Measurements from ENCODE around the gene BTBD18. TPM values are rescaled to one million over a fixed set of nuclear protein-coding genes. Genes with fewer than 3 reads are reported as not detected.
A peak's percentile ranks its signal among the peaks of the same experiment; 100 is the strongest.
"Not testable (repeated sequence)": the region's sequence is repeated elsewhere in the genome, so short reads cannot be mapped to it uniquely, and the experiment has no call there.

BTBD18 gene
- polyA plus RNA-seq, 12 donors: 0.07 to 0.30 (median 0.13) TPM; not detected in 3

- DNase-seq: no peak
Observed at GRCh38 chr11:57729479-57729878, 22.1 kb downstream of the BTBD18 start.

- DNase-seq: no peak
Observed at GRCh38 chr11:57728829-57729228, 22.8 kb downstream of the BTBD18 start.

DNA sequence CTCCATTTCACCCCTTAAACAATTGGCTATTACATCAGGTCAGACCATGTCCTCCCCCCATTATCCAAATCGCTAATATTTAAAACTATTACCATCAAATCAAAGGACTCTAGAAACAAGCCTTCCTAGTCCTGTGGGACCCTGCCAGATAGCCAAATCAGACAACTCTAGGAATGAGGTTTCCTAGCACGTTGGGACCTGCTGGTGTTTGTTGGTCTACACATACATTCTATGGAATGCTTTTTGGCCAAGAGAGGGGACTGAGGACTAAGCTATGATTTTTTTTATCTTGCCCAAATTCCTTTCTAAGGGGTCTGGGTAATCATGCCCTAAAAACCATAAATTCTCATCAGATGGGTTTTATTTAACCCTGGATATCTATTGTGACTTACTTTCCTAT lies 24.4 kb downstream of the BTBD18 start:
- DNase-seq: no peak

DNA sequence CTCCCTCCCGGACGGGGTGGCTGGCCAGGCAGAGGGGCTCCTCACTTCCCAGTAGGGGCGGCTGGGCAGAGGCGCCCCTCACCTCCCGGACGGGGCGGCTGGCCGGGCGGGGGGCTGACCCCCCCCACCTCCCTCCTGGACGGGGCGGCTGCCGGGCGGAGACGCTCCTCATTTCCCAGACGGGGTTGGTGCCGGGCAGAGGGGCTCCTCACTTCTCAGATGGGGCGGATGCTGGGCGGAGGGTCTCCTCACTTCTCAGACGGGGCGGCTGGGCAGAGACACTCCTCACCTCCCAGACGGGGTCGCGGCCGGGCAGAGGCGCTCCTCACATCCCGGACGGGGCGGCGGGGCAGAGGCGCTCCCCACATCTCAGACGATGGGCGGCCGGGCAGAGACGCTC lies 34.9 kb downstream of the BTBD18 start:
- not testable (repeated sequence) for DNase-seq

DNA sequence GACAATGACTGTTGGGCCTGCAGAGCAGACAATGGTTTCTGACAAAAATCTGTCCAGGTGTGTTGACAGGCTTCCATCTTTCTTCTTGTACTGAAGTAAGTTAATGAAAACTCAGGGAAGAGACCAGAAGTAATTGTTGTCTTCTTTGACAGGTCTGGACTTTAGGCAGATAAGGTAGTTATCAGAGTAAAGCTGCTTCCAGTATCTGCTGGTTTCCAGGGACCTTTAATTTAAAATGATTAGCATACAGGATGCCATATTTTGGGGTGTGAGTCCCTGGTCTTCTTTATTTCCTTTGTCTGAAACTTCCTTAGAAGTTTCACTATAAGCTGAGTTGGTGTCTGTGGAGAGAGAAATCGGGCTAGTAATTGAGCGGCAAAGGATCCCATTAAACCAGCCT lies 37.8 kb downstream of the BTBD18 start:
- DNase-seq: no peak

- DNase-seq: peak; percentile 96
Observed at GRCh38 chr11:57712256-57713150, 39.1 kb downstream of the BTBD18 start, which contains the start of gene TMX2. Gene TMX2, plus strand, starts transcription at chr11:57712593. Its CDS starts 26 bp downstream, at chr11:57712619.

DNA sequence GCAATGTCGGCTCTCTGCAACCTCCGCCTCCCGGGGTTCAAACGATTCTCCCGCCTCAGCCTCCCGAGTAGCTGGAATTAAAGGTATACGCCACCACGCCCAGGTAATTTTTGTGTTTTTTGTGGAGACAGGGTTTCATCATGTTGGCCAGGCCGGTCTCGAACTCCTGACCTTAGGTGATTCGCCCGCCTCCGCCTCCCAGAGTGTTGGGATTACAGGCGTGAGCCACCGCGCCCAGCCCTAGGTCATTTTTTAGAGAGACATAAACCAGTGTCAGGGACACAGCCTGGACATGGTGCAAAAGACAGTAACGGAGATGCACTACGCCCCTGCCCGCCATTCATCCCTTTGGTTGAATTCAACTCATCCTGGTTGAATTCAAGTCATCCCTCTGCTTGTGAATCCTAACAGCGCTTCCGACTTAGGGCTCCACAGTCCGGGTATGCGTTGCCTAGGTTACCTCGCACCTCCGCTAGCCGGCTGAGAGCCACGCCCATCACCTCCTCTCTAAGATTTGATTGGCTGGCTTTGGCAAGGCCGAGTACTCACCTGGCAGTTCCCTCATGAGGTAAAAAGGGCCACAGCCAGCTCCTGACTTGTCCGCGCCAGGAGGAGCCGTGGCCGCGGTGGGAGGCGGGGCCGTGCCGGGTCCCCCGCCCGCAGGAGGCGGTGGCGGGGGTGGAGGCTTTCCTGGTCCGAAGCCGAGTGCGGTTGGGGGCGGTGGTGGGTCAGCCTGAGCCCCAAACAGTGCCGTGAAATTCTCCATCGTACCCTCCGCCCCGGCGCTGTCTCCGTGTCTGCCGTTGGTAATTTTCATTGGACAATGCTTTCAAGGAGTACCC lies 40.0 kb downstream of the BTBD18 start, which contains the start of gene MED19:
TSS of gene MED19 (minus strand) at position 802 of the 842 bp plus-strand sequence. CDS start at position 766, 36 bp downstream.
- no peak for DNase-seq

- DNase-seq: no peak
Observed at GRCh38 chr11:57709802-57710367, 41.7 kb downstream of the BTBD18 start.

- not testable (repeated sequence) for DNase-seq
Observed at GRCh38 chr11:57705432-57705831, 46.2 kb downstream of the BTBD18 start.

DNA sequence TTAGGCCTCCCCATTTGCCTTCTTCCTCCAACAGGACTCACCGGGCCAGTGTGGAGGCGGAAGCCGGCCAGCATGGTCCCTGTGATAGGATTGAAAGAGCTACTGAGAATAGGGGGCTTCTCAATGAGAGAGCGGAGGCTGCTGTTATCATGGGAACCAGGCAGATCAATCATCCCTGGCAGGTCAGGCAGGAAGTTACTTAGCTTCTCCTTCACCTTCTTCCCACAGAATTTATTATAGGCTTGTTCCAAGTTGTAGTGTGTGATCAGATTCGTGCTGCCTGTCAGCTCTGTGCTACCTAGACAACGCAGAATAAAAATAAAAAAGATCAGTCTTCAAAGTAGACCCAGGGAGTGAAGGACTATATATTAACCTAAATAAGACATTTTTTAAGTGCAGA lies 46.7 kb downstream of the BTBD18 start:
- no peak for DNase-seq

- no peak for DNase-seq
Observed at GRCh38 chr11:57703341-57703740, 48.3 kb downstream of the BTBD18 start.

GRCh38 chr11:57700425-57700824 lies 51.2 kb downstream of the BTBD18 start:
- no peak for DNase-seq

GRCh38 chr11:57699813-57700212 lies 51.8 kb downstream of the BTBD18 start:
- no peak for DNase-seq

DNA sequence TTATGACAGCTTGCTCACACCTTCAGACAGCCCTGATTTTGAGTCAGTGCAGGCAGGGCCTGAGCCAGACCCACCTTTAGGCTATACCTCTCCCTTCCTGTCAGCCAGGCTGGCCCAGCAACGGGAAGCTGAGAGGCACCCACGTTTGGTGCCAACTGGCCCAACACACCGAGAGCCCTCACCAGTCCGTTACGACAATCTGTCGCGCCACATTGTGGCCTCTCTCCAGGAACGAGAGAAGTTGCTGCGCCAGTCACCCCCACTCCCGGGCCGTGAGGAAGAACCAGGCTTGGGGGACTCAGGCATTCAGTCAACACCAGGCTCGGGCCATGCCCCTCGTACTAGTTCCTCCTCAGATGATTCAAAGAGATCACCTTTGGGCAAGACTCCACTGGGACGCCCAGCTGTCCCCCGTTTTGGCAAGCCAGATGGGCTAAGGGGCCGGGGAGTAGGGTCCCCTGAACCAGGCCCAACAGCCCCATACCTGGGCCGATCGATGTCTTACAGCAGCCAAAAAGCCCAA lies 52.7 kb downstream of the BTBD18 start:
- no peak for DNase-seq

Other genes with a start within 250 kb of the BTBD18 start
- gene SLC43A1, start 236.1 kb downstream of the BTBD18 start, polyA plus RNA-seq (ENCODE audit: insufficient read length in 12 of 12): 10 to 100 TPM in 6 of 12 donors, 1 to 10 TPM in 5, not detected in 1; 6.7 to 27.7 (median 11.8) TPM
- 10 to 100 TPM in 11 of 12 donors, not detected in 1; 25.3 to 71.9 (median 38.1) TPM for gene TIMM10, start 221.1 kb downstream of the BTBD18 start, polyA plus RNA-seq (ENCODE audit: insufficient read length in 12 of 12)
- 100 to 1,000 TPM in 11 of 12 donors, 10 to 100 TPM in 1; 63.6 to 366 (median 189) TPM for gene SMTNL1, start 214.2 kb downstream of the BTBD18 start, polyA plus RNA-seq (ENCODE audit: insufficient read length in 12 of 12)
- gene UBE2L6, start 184.1 kb downstream of the BTBD18 start, polyA plus RNA-seq (ENCODE audit: insufficient read length in 12 of 12): 10 to 100 TPM in 11 of 12 donors, not detected in 1; 18.6 to 30.6 (median 24.4) TPM
- gene SERPING1, start 154.1 kb downstream of the BTBD18 start, polyA plus RNA-seq (ENCODE audit: insufficient read length in 12 of 12): 100 to 1,000 TPM in 4 of 12 donors, 10 to 100 TPM in 7, not detected in 1; 74.1 to 187 (median 90.7) TPM
- 1 to 10 TPM in 9 of 12 donors, under 1 TPM in 2, not detected in 1; 0.85 to 3.8 (median 1.7) TPM for gene YPEL4, start 101.9 kb downstream of the BTBD18 start, polyA plus RNA-seq (ENCODE audit: insufficient read length in 12 of 12)
- gene CLP1, start 94.1 kb downstream of the BTBD18 start, polyA plus RNA-seq (ENCODE audit: insufficient read length in 12 of 12): 10 to 100 TPM in 5 of 12 donors, 1 to 10 TPM in 6, not detected in 1; 7.8 to 17.7 (median 9.8) TPM
- gene ZDHHC5, start 83.7 kb downstream of the BTBD18 start, polyA plus RNA-seq (ENCODE audit: insufficient read length in 12 of 12): 10 to 100 TPM in 11 of 12 donors, not detected in 1; 26.4 to 41.8 (median 31.3) TPM
- gene MED19, start 39.6 kb downstream of the BTBD18 start, polyA plus RNA-seq (ENCODE audit: insufficient read length in 12 of 12): 10 to 100 TPM in 11 of 12 donors, not detected in 1; 10.5 to 22.6 (median 12.8) TPM
- 10 to 100 TPM in 11 of 12 donors, not detected in 1; 45.9 to 77.3 (median 59.3) TPM for gene TMX2, start 39.2 kb downstream of the BTBD18 start, polyA plus RNA-seq (ENCODE audit: insufficient read length in 12 of 12)
- 10 to 100 TPM in 11 of 12 donors, not detected in 1; 47.2 to 87.4 (median 69.6) TPM for gene SELENOH, start 10.3 kb downstream of the BTBD18 start, polyA plus RNA-seq (ENCODE audit: insufficient read length in 12 of 12)
- 100 to 1,000 TPM; 112 to 846 (median 143) TPM for gene CTNND1, start 10.0 kb upstream of the BTBD18 start, polyA plus RNA-seq (ENCODE audit: insufficient read length in 12 of 12)